VCaP (cell line): Measurements from ENCODE around the gene LGR6.

ENCODE experiments used
- H3K27ac ChIP-seq: fragments of 450-650 bp; 2 replicates; pipeline ENCODE4 v1.5.1; 2017
- TF ChIP-seq, protein P1 (sequence below): fragments of 450-650 bp; conservative IDR thresholded peaks from 2 replicates; pipeline ENCODE4 v1.5.1; 2017; ENCODE audit warnings: mild to moderate bottlenecking, moderate library complexity

The LGR6 gene

DNA sequence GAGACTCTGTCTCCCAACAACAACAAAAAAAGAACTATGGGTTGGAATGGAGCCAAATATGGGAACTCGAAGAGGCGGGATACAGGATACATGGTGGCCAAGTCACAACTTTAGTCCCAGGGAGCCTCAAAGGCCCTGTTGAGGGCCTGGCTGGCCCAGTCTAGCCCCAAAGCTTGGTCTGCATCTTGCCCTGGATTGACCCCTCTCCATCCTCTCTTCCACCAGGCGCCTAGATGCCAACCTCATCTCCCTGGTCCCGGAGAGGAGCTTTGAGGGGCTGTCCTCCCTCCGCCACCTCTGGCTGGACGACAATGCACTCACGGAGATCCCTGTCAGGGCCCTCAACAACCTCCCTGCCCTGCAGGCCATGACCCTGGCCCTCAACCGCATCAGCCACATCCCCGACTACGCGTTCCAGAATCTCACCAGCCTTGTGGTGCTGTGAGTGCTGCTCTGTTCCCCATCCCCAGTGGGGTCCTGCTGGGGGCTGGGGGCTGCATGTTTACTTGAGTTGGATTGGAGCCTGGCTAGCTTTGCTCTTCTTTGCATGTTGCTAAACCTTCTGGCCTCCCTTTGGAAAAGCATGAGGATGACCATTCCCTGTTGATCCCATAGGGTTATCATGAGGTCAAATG is 82.6 kb downstream of the LGR6 start:
- TF ChIP-seq, protein P1, sequence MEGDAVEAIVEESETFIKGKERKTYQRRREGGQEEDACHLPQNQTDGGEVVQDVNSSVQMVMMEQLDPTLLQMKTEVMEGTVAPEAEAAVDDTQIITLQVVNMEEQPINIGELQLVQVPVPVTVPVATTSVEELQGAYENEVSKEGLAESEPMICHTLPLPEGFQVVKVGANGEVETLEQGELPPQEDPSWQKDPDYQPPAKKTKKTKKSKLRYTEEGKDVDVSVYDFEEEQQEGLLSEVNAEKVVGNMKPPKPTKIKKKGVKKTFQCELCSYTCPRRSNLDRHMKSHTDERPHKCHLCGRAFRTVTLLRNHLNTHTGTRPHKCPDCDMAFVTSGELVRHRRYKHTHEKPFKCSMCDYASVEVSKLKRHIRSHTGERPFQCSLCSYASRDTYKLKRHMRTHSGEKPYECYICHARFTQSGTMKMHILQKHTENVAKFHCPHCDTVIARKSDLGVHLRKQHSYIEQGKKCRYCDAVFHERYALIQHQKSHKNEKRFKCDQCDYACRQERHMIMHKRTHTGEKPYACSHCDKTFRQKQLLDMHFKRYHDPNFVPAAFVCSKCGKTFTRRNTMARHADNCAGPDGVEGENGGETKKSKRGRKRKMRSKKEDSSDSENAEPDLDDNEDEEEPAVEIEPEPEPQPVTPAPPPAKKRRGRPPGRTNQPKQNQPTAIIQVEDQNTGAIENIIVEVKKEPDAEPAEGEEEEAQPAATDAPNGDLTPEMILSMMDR: no peak
- H3K27ac ChIP-seq: no peak overlapping the region

GRCh38 chr1:202276920-202277319 is 83.3 kb downstream of the LGR6 start:
- H3K27ac ChIP-seq: no peak overlapping the region
- TF ChIP-seq, protein P1: no peak

DNA sequence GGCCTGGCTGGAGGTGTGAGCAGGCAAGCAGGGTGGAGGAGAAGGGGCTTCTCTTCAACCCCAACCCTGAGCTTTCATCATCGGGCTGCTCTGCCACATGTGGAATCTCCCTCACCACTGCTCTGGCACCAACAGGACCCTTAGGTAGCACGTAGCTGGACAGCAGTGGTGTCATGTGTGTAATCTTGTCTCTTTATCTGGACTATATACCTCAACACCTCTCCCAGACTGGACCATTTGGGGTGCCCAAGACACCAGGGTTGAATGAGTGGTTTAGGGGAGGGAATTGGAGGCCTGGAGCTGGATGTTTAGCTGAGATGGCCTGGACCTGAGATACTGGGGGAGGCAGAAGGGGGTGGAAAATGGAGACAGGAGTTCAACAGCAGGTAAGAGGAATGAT is 85.2 kb downstream of the LGR6 start:
- H3K27ac ChIP-seq: no peak overlapping the region
- TF ChIP-seq, protein P1: no peak

DNA sequence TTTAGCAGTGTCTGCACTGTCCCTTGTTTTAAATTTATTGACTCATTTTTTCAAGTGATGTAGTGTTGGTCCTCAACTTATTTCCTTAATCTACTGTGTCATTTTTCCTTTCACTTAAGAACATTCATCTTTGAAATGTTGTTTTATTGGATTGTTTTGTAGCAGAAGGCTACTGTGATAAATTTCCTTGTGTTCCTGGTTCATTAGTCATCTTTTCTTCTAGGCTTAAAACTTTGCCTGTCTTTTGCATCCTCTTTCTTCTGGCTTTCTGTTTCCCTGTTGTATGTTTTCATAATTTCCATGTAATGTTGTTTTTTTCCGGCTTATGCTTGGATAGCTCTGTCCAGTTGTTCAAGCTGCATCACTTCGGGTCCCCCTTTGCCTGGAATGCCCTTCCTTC is 86.2 kb downstream of the LGR6 start:
- H3K27ac ChIP-seq: no peak overlapping the region

GRCh38 chr1:202280595-202280994 is 87.0 kb downstream of the LGR6 start:
- H3K27ac ChIP-seq: no peak overlapping the region
- TF ChIP-seq, protein P1: no peak

More for the DNA sequence above, 86.2 kb downstream of the LGR6 start:
- TF ChIP-seq, protein P1: no peak

DNA sequence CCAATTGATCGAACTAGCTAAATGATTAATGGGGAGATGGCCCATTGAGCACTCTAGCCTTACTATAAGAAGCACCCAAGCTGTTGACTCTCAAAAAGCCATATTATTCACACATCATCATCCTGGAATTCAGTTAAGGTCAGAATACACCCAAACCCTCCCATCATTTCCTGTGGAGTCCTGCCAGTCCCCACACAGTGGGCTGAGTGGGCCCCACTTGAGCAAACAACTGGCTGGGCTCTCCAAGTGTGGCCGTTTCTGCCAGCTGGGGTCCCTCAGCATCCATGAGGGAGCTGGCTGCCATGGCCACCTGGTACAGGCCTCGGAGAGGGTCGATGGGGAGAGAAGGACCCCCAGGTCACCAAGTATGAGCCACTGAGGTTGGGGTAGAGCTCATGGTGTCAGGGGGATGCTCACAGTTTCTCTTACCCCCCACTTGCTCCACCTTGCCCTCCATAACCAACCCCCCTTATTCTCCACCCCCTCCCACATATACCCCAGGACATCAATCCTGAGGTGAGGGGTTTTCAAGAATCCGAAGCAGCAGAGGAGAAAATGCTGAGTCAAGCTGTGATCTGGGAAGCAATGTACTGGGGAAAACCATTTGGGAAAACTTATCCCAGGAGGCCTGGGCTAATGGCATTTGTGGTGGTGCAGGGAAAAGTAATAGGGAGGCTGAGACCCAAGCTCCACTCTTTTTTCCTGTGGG is 87.9 kb downstream of the LGR6 start:
- TF ChIP-seq, protein P1: no peak
- no peak overlapping the region for H3K27ac ChIP-seq

GRCh38 chr1:202282025-202282371 is 88.4 kb downstream of the LGR6 start:
- TF ChIP-seq, protein P1: no peak
- no peak overlapping the region for H3K27ac ChIP-seq
